Spleen (tissue), 11 donors: ENCODE measurements around the gene CHD2. TPM values are rescaled to one million over a fixed set of nuclear protein-coding genes. Genes with fewer than 3 reads are reported as not detected.

ENCODE experiments used
- DNase-seq: peaks from one replicate; pipeline ENCODE4 v3.0.0-alpha.2; 2020
- H3K27ac ChIP-seq, 8 donors: fragments of 200-600 bp; sonication (generic) in 7 of 8; 1 replicate in 4 of 8; 2 replicates in 4 of 8; pipeline versions ENCODE4 v1.5.0 to v1.8.0; 2016 to 2021; ENCODE audit warnings: inconsistent platforms in 4 of 8, mild to moderate bottlenecking in 4 of 8, moderate library complexity in 1 of 8
- H3K27me3 ChIP-seq, 7 donors: fragments of 200-600 bp; sonication (generic) in 6 of 7; replicated peaks in 1 of 7; 1 replicate in 4 of 7; 2 replicates in 3 of 7; pipeline versions ENCODE4 v1.5.0 to v1.8.0; 2016 to 2021; ENCODE audit warnings: inconsistent platforms in 3 of 7, mild to moderate bottlenecking in 1 of 7
- H3K36me3 ChIP-seq, 6 donors: fragments of 200-600 bp; sonication (generic) in 5 of 6; 1 replicate in 4 of 6; 2 replicates in 2 of 6; pipeline versions ENCODE4 v1.5.0 to v1.8.0; 2016 to 2021; ENCODE audit warnings: inconsistent platforms in 2 of 6
- H3K4me1 ChIP-seq, 6 donors: fragments of 200-600 bp; sonication (generic) in 5 of 6; 1 replicate in 3 of 6; 2 replicates in 3 of 6; pipeline versions ENCODE4 v1.5.0 to v1.8.0; 2016 to 2021; ENCODE audit warnings: inconsistent platforms in 3 of 6
- H3K4me3 ChIP-seq, 8 donors: fragments of 200-600 bp; sonication (generic) in 7 of 8; 1 replicate in 4 of 8; 2 replicates in 4 of 8; pipeline versions ENCODE4 v1.5.0 to v1.8.0; 2016 to 2021; ENCODE audit warnings: inconsistent platforms in 4 of 8, mild to moderate bottlenecking in 4 of 8, moderate library complexity in 2 of 8
- H3K9me3 ChIP-seq, 8 donors: fragments of 200-600 bp; sonication (generic) in 7 of 8; 1 replicate in 4 of 8; 2 replicates in 4 of 8; pipeline versions ENCODE4 v1.5.0 to v1.8.0; 2016 to 2021; ENCODE audit warnings: inconsistent platforms in 4 of 8
- CTCF ChIP-seq, 11 experiments: fragments of 200-600 bp in 7 of 11; fragments of 450-650 bp in 4 of 11; sonication (generic) in 4 of 11; IDR thresholded peaks in 8 of 11; conservative IDR thresholded peaks in 3 of 11; 1 replicate in 7 of 11; 2 replicates in 4 of 11; pipeline versions ENCODE4 v1.4.0 to v1.8.0; 2016 to 2021; ENCODE audit warnings: antibody characterized with exemption in 11 of 11, inconsistent platforms in 4 of 11, mild to moderate bottlenecking in 1 of 11
- POLR2A ChIP-seq, 3 donors: fragments of 450-650 bp; IDR thresholded peaks; one replicate each; pipeline ENCODE4 v1.5.1; 2017; ENCODE audit warnings: antibody characterized with exemption in 3 of 3, mild to moderate bottlenecking in 1 of 3
- POLR2AphosphoS5 ChIP-seq, 3 donors: sonication (generic); formaldehyde crosslinking; IDR thresholded peaks; one replicate each; pipeline ENCODE4 v1.5.1; 2017; ENCODE audit warnings: antibody characterized with exemption in 3 of 3
- WGBS, 5 donors: extraction: QIAGEN DNeasy Blood & Tissue Kit in 3 of 5; methylation state at CpG; one replicate each; pipeline versions ENCODE4 v1.1.5 to v1.1.7; 2013 to 2018; 5-methylcytosine and 5-hydroxymethylcytosine counted together
- intact Hi-C: fragments of 100-400 bp; cut with DNase I; formaldehyde crosslinking; loops from one replicate; pipeline ENCODE4 v1.15.0; 2023; ENCODE audit warnings: low total_unique reads
- polyA plus RNA-seq, 3 donors: library from polyadenylated mRNA; stranded (reverse); fragments of 200-250 nt; gene quantifications; one replicate each; pipeline ENCODE4 v1.2.1, GENCODE V29; 2013
- total RNA-seq, 7 donors: library from RNA; depleted of rRNA in 3 of 7; stranded (reverse); fragments of >200 nt in 3 of 7; fragmentation: NEBNext Ultra II Directional in 4 of 7; extraction: Animal tissue kit (Norgen Biotek cat#: 25700) in 4 of 7; gene quantifications; one replicate each; pipeline versions ENCODE4 v1.1.0 to v1.2.1, GENCODE V29; 2016 to 2021
- donor health status: healthy with polysubstance abuse.
- donor health status: DM: no; HTN: no; CAD: no; lungs with moderate emphysema.
- donor health status: DM: no; HTN: no; CAD: no.
- donor health status: Bipolar disorder and iron deficiency.
- donor health status: healthy.
- donor health status: DM: no; HTN: no; CAD: no.
- donor health status: DM: yes; HTN: yes; CAD: no.

The CHD2 gene
- total and polyA plus RNA-seq, 10 donors: 37.3 to 232 (median 170) TPM

DNA sequence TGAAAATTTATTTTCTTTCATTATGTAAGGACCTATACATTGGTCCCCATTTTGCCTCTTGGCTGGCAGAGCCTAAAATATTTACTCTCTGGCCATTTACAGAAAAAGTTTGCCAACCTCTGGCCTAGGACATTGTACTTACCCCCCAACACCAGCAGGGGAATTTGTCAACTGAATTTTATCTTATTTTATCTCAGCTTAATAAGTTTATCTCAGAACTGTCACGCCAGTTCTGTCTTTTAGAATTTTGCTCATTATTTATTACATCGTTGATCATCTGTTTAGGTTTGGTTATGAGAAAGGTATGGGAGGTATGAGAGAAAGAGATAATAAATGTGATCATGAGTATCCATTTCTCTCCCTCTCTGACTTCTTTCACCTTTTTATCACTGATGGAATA is 38.3 kb downstream of the CHD2 start:
- Histone ChIP-seq H3K9me3 (no peaks in the 10 kb centered on the region), H3K36me3 (peaks cover 5 to 99% (median 84%) of the 10 kb centered on the region in 6 donors), H3K27ac (no peak overlapping the region), H3K27me3 (no peaks in the 10 kb centered on the region), H3K4me3 (no peak overlapping the region), H3K4me1 (peaks cover 0 to 50% (median 19%) of the 10 kb centered on the region in 6 donors)
- DNase-seq: no peak
- intact Hi-C loops: no loop called here
- TF ChIP-seq CTCF (IDR thresholded peaks at IDR 0.05 in 8 of 11, conservative IDR thresholded peaks at IDR 0.05 in 3 of 11) (peak in 1 of 11 experiments; percentile 23), POLR2A (IDR thresholded peaks at IDR 0.05) (no peak), POLR2AphosphoS5 (IDR thresholded peaks at IDR 0.05) (no peak)
- 92 to 97% (median 96%) methylated on average over 2 of the region's 2 CpGs for WGBS, 5 donors

GRCh38 chr15:92941668-92942067 is 41.5 kb downstream of the CHD2 start:
- peaks cover 0 to 18% (median under 1%) of the 10 kb centered on the region in 6 donors for H3K4me1 ChIP-seq
- no peak overlapping the region for H3K27ac ChIP-seq
- TF ChIP-seq POLR2A (IDR thresholded peaks at IDR 0.05) (no peak), CTCF (IDR thresholded peaks at IDR 0.05 in 8 of 11, conservative IDR thresholded peaks at IDR 0.05 in 3 of 11) (no peak), POLR2AphosphoS5 (IDR thresholded peaks at IDR 0.05) (no peak)
- DNase-seq: no peak
- no peak overlapping the region for H3K4me3 ChIP-seq
- intact Hi-C loops: loop anchor here (10.0 kb wide), 1 partner anchor 53 kb away; no protein-coding TSS in a partner anchor
- no peaks in the 10 kb centered on the region for H3K27me3 ChIP-seq
- peaks cover 14 to 99% (median 93%) of the 10 kb centered on the region in 6 donors for H3K36me3 ChIP-seq
- WGBS, 5 donors: 89 to 100% (median 95%) methylated on average over 1 of the region's 1 CpG
- H3K9me3 ChIP-seq: peaks cover 0 to 2% (median 0%) of the 10 kb centered on the region in 8 donors

DNA sequence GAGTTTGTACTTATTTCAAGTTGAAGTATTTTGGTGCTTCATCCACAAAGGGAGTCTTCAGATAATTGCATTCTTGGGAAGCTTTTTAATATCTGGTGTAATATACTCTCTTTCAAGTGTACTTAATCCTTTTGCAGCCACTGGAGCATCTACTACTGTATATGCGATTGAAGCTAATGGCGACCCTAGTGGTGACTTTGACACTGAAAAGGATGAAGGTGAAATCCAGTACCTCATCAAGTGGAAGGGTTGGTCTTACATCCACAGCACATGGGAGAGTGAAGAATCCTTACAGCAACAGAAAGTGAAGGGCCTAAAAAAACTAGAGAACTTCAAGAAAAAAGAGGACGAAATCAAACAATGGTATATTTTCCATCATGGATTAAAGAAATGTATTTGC is 42.6 kb downstream of the CHD2 start:
- Histone ChIP-seq H3K27me3 (no peaks in the 10 kb centered on the region), H3K4me3 (no peak overlapping the region), H3K4me1 (peaks cover 0 to 8% (median 0%) of the 10 kb centered on the region in 6 donors), H3K9me3 (peaks cover under 1 to 10% (median 5%) of the 10 kb centered on the region in 8 donors), H3K27ac (no peak overlapping the region), H3K36me3 (peaks cover 25 to 99% (median 94%) of the 10 kb centered on the region in 6 donors)
- TF ChIP-seq CTCF (IDR thresholded peaks at IDR 0.05 in 8 of 11, conservative IDR thresholded peaks at IDR 0.05 in 3 of 11) (no peak), POLR2AphosphoS5 (IDR thresholded peaks at IDR 0.05) (no peak), POLR2A (IDR thresholded peaks at IDR 0.05) (no peak)
- intact Hi-C loops: loop anchor here (10.0 kb wide), 1 partner anchor 52 kb away; no protein-coding TSS in a partner anchor
- WGBS, 5 donors: 92 to 99% (median 97%) methylated on average over 3 of the region's 3 CpGs
- DNase-seq: no peak

DNA sequence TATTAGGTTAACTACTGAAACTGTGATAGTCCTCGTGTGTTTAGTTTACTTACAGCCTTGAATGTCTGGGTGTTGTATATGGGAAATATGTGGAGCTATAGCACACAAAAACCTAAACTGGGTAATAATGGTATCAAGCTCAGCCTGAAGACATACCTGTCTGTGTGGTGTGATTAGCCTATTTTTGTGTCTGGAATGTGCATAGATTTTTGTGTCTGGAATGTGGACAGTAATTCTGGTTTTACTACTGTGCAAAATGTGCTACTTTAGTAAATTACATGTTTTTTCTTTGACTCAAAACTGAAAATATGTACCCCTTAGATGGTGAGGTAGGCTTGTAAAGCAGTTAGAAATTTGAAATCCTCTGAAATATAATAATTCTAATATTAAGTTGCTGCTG is 43.5 kb downstream of the CHD2 start:
- H3K27ac ChIP-seq: no peak overlapping the region
- peaks cover 6 to 19% (median 14%) of the 10 kb centered on the region in 8 donors for H3K9me3 ChIP-seq
- DNase-seq: no peak
- 76 to 86% (median 83%) methylated on average over 1 of the region's 1 CpG for WGBS, 5 donors
- H3K4me1 ChIP-seq: no peaks in the 10 kb centered on the region
- H3K27me3 ChIP-seq: no peaks in the 10 kb centered on the region
- TF ChIP-seq POLR2AphosphoS5 (IDR thresholded peaks at IDR 0.05): no peak
- TF ChIP-seq CTCF (IDR thresholded peaks at IDR 0.05 in 8 of 11, conservative IDR thresholded peaks at IDR 0.05 in 3 of 11): no peak
- TF ChIP-seq POLR2A (IDR thresholded peaks at IDR 0.05): no peak
- no peak overlapping the region for H3K4me3 ChIP-seq
- H3K36me3 ChIP-seq: peaks cover 34 to 99% (median 94%) of the 10 kb centered on the region in 6 donors
- intact Hi-C loops: loop anchor here (10.0 kb wide), 1 partner anchor 51 kb away; no protein-coding TSS in a partner anchor
